ENCODE data around the gene CHODL. TPM values are rescaled to one million over a fixed set of nuclear protein-coding genes. Genes with fewer than 3 reads are reported as not detected.

CHODL gene
- total and polyA plus RNA-seq, 2 donors (not counting 3 experiments of a cell fraction or from before 2014, with no cell fraction given): not detected

DNA sequence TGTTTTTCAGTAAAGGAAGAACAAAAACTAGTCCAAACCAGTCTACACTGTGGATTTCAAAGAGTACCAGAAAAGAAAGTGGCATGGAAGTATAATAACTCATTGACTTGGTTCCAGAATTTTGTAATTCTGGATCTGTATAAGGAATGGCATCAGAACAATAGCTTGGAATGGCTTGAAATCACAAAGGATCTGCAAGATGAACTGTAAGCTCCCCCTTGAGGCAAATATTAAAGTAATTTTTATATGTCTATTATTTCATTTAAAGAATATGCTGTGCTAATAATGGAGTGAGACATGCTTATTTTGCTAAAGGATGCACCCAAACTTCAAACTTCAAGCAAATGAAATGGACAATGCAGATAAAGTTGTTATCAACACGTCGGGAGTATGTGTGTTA, 21.3 kb downstream of the CHODL start:
- dilution Hi-C loops (cut with MboI; ENCODE audit: extremely low pct_ligation_motif_present, low sequenced_read_pairs): no loop called here
- H3K27me3 ChIP-seq (ENCODE audit: control insufficient read depth in 2 of 2, insufficient read depth in 2 of 2, low read length in 2 of 2): no peaks in the 10 kb centered on the region
- no peak overlapping the region for H2AFZ ChIP-seq (ENCODE audit: low read depth, low read length)
- BruUV-seq (replicated peaks): no TSS peak
- H3K9me1 ChIP-seq (replicated peaks; ENCODE audit: control insufficient read depth, extremely low read depth, insufficient read depth, low read length): no peaks in the 10 kb centered on the region
- H3K79me2 ChIP-seq (ENCODE audit: control insufficient read depth, insufficient read depth, low read length): no peaks in the 10 kb centered on the region
- H4K20me1 ChIP-seq (replicated peaks; ENCODE audit: control insufficient read depth, extremely low read depth, insufficient read depth, low read length): no peaks in the 10 kb centered on the region
- no peak for DNase-seq (ENCODE audit: low read depth, low spot score)
- no peak for FAIRE-seq
- intact Hi-C loops (cut with micrococcal nuclease): loop anchor here (1.0 to 5.0 kb wide), 2 partner anchors 225 to 339 kb away; no protein-coding TSS in a partner anchor
- no peaks in the 10 kb centered on the region for H3K4me1 ChIP-seq (ENCODE audit: control insufficient read depth, extremely low read depth, insufficient read depth, low read length)
- H3K4me2 ChIP-seq (ENCODE audit: insufficient read depth, low read length): no peak overlapping the region
- ChIA-PET POLR2A (no interaction called here), CTCF (interaction anchor here (0.6 to 2.9 kb wide), 5 partner anchors 14 to 342 kb away, joined by 3 to 129 read pairs (median 4); no protein-coding TSS in a partner anchor)
- no peaks in the 10 kb centered on the region for H3K9me3 ChIP-seq (replicated peaks; ENCODE audit: control insufficient read depth, insufficient read depth, low read length)
- no peak for TF ChIP-seq JUN (IDR thresholded peaks at IDR 0.05; ENCODE audit: borderline replicate concordance, insufficient read depth, insufficient read length, low read depth)
- TF ChIP-seq POLR2A (IDR thresholded peaks at IDR 0.05; ENCODE audit: low read depth, low read length): no peak
- no peak for TF ChIP-seq POLR2AphosphoS5 (IDR thresholded peaks at IDR 0.05; ENCODE audit: insufficient read depth, low read depth, low read length)
- no peak overlapping the region for H3K27ac ChIP-seq (ENCODE audit: insufficient read depth, low read depth, low read length)
- H3K9ac ChIP-seq (replicated peaks; ENCODE audit: extremely low read depth, insufficient read depth, low read length): no peak overlapping the region
- H3K4me3 ChIP-seq (replicated peaks in 1 of 3; ENCODE audit: insufficient read depth in 1 of 3, low read depth in 1 of 3, low read length in 3 of 3): no peak overlapping the region
- H3K36me3 ChIP-seq (ENCODE audit: control insufficient read depth in 2 of 2, extremely low read depth in 1 of 2, insufficient read depth in 2 of 2, low read length in 2 of 2): no peaks in the 10 kb centered on the region

- Histone ChIP-seq H3K9me3 (replicated peaks; ENCODE audit: control insufficient read depth, insufficient read depth, low read length) (no peaks in the 10 kb centered on the region), H3K27me3 (ENCODE audit: control insufficient read depth in 2 of 2, insufficient read depth in 2 of 2, low read length in 2 of 2) (no peaks in the 10 kb centered on the region), H3K4me1 (ENCODE audit: control insufficient read depth, extremely low read depth, insufficient read depth, low read length) (no peaks in the 10 kb centered on the region), H4K20me1 (replicated peaks; ENCODE audit: control insufficient read depth, extremely low read depth, insufficient read depth, low read length) (no peaks in the 10 kb centered on the region), H3K4me2 (ENCODE audit: insufficient read depth, low read length) (no peak overlapping the region), H2AFZ (ENCODE audit: low read depth, low read length) (no peak overlapping the region), H3K4me3 (replicated peaks in 1 of 3; ENCODE audit: insufficient read depth in 1 of 3, low read depth in 1 of 3, low read length in 3 of 3) (no peak overlapping the region), H3K9me1 (replicated peaks; ENCODE audit: control insufficient read depth, extremely low read depth, insufficient read depth, low read length) (no peaks in the 10 kb centered on the region), H3K9ac (replicated peaks; ENCODE audit: extremely low read depth, insufficient read depth, low read length) (no peak overlapping the region), H3K79me2 (ENCODE audit: control insufficient read depth, insufficient read depth, low read length) (no peaks in the 10 kb centered on the region), H3K27ac (ENCODE audit: insufficient read depth, low read depth, low read length) (no peak overlapping the region), H3K36me3 (ENCODE audit: control insufficient read depth in 2 of 2, extremely low read depth in 1 of 2, insufficient read depth in 2 of 2, low read length in 2 of 2) (no peaks in the 10 kb centered on the region)
- ChIA-PET CTCF (interaction anchor here (0.9 to 2.9 kb wide), 2 partner anchors 18 to 226 kb away, joined by 3 to 129 read pairs; no protein-coding TSS in a partner anchor), POLR2A (no interaction called here)
- no peak for TF ChIP-seq JUN (IDR thresholded peaks at IDR 0.05; ENCODE audit: borderline replicate concordance, insufficient read depth, insufficient read length, low read depth)
- TF ChIP-seq, protein P1, sequence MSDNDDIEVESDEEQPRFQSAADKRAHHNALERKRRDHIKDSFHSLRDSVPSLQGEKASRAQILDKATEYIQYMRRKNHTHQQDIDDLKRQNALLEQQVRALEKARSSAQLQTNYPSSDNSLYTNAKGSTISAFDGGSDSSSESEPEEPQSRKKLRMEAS (IDR thresholded peaks at IDR 0.05; ENCODE audit: insufficient read depth, insufficient read length): no peak
- no peak for TF ChIP-seq FOS (IDR thresholded peaks at IDR 0.05; ENCODE audit: borderline replicate concordance, insufficient read depth, low read length)
- no peak for TF ChIP-seq GATA2 (IDR thresholded peaks at IDR 0.05; ENCODE audit: insufficient read depth, insufficient read length, low read depth, low read length)
- no peak for TF ChIP-seq MYC (IDR thresholded peaks at IDR 0.05; ENCODE audit: low read depth, low read length)
- TF ChIP-seq EZH2 (IDR thresholded peaks at IDR 0.05; ENCODE audit: borderline replicate concordance, low read depth, low read length, severe bottlenecking): no peak
- no peak for TF ChIP-seq POLR2A (IDR thresholded peaks at IDR 0.05; ENCODE audit: low read depth, low read length)
- TF ChIP-seq, protein P2, sequence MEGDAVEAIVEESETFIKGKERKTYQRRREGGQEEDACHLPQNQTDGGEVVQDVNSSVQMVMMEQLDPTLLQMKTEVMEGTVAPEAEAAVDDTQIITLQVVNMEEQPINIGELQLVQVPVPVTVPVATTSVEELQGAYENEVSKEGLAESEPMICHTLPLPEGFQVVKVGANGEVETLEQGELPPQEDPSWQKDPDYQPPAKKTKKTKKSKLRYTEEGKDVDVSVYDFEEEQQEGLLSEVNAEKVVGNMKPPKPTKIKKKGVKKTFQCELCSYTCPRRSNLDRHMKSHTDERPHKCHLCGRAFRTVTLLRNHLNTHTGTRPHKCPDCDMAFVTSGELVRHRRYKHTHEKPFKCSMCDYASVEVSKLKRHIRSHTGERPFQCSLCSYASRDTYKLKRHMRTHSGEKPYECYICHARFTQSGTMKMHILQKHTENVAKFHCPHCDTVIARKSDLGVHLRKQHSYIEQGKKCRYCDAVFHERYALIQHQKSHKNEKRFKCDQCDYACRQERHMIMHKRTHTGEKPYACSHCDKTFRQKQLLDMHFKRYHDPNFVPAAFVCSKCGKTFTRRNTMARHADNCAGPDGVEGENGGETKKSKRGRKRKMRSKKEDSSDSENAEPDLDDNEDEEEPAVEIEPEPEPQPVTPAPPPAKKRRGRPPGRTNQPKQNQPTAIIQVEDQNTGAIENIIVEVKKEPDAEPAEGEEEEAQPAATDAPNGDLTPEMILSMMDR (IDR thresholded peaks at IDR 0.05; ENCODE audit: extremely low read depth in 1 of 2, insufficient read depth in 1 of 2, low read depth in 1 of 2, low read length in 2 of 2): no peak
- TF ChIP-seq POLR2AphosphoS5 (IDR thresholded peaks at IDR 0.05; ENCODE audit: insufficient read depth, low read depth, low read length): no peak
- BruUV-seq (replicated peaks): no TSS peak
- FAIRE-seq (no peak), DNase-seq (ENCODE audit: low read depth, low spot score) (no peak)
- intact Hi-C loops (cut with micrococcal nuclease) (loop anchor here (5.0 kb wide), 1 partner anchor 340 kb away; no protein-coding TSS in a partner anchor), dilution Hi-C loops (cut with MboI; ENCODE audit: extremely low pct_ligation_motif_present, low sequenced_read_pairs) (no loop called here)
Measured at GRCh38 chr21:18267496-18267895, 22.9 kb downstream of the CHODL start.
